ENCODE data around the gene ZNF648.
"Not testable (repeated sequence)": the region's sequence is repeated elsewhere in the genome, so short reads cannot be mapped to it uniquely, and the experiment has no call there.

The ZNF648 gene

GRCh38 chr1:182061594-182061993 is at the start of gene ZNF648:
ZNF648 (minus strand) TSS chr1:182061712; CDS start chr1:182058010, 3,702 bp downstream.
- Mint-ChIP-seq H3K4me1 (ENCODE audit: low read depth) (no peaks in the 10 kb centered on the region), H3K36me3 (ENCODE audit: low read depth) (no peaks in the 10 kb centered on the region), H3K27ac (no peak within 1 kb of the TSS), H3K4me3 (no peak within 1 kb of the TSS), H3K9me3 (no peaks in the 10 kb centered on the region), H3K27me3 (peaks cover 49% of the 10 kb centered on the region)

- H3K9me3 Mint-ChIP-seq = peaks cover 8% of the 10 kb centered on the region
- H3K4me3 Mint-ChIP-seq = no peak overlapping the region
- no peaks in the 10 kb centered on the region for H3K36me3 Mint-ChIP-seq (ENCODE audit: low read depth)
- peaks cover 16% of the 10 kb centered on the region for H3K27me3 Mint-ChIP-seq
- H3K27ac Mint-ChIP-seq = no peak overlapping the region
- no peaks in the 10 kb centered on the region for H3K4me1 Mint-ChIP-seq (ENCODE audit: low read depth)
Observed at GRCh38 chr1:182110635-182111034, 49.1 kb upstream of the ZNF648 start.

GRCh38 chr1:182109771-182110170 is 48.3 kb upstream of the ZNF648 start:
- Mint-ChIP-seq H3K4me1 (ENCODE audit: low read depth) (no peaks in the 10 kb centered on the region), H3K27me3 (peaks cover 22% of the 10 kb centered on the region), H3K9me3 (peaks cover 8% of the 10 kb centered on the region), H3K4me3 (no peak overlapping the region), H3K27ac (no peak overlapping the region), H3K36me3 (ENCODE audit: low read depth) (no peaks in the 10 kb centered on the region)

- H3K4me1 Mint-ChIP-seq (ENCODE audit: low read depth) = no peaks in the 10 kb centered on the region
- peaks cover 25% of the 10 kb centered on the region for H3K27me3 Mint-ChIP-seq
- H3K9me3 Mint-ChIP-seq = peaks cover 8% of the 10 kb centered on the region
- H3K27ac Mint-ChIP-seq = no peak overlapping the region
- H3K36me3 Mint-ChIP-seq (ENCODE audit: low read depth) = no peaks in the 10 kb centered on the region
- H3K4me3 Mint-ChIP-seq = no peak overlapping the region
Observed at GRCh38 chr1:182107209-182107608, 45.7 kb upstream of the ZNF648 start.

- Mint-ChIP-seq H3K4me3 (no peak overlapping the region), H3K27ac (no peak overlapping the region), H3K9me3 (peaks cover under 1% of the 10 kb centered on the region), H3K36me3 (ENCODE audit: low read depth) (no peaks in the 10 kb centered on the region), H3K4me1 (ENCODE audit: low read depth) (no peaks in the 10 kb centered on the region), H3K27me3 (peaks cover 22% of the 10 kb centered on the region)
Observed at GRCh38 chr1:182102043-182102416, 40.5 kb upstream of the ZNF648 start.

- Mint-ChIP-seq H3K36me3 (ENCODE audit: low read depth) (no peaks in the 10 kb centered on the region), H3K9me3 (no peaks in the 10 kb centered on the region), H3K4me3 (no peak overlapping the region), H3K27me3 (peaks cover 21% of the 10 kb centered on the region), H3K27ac (no peak overlapping the region), H3K4me1 (ENCODE audit: low read depth) (no peaks in the 10 kb centered on the region)
Observed at GRCh38 chr1:182101415-182102042, 40.0 kb upstream of the ZNF648 start.

GRCh38 chr1:182098301-182098700 is 36.8 kb upstream of the ZNF648 start:
- Mint-ChIP-seq H3K27ac (no peak overlapping the region), H3K4me3 (no peak overlapping the region), H3K27me3 (peaks cover 13% of the 10 kb centered on the region), H3K9me3 (no peaks in the 10 kb centered on the region), H3K4me1 (ENCODE audit: low read depth) (no peaks in the 10 kb centered on the region), H3K36me3 (ENCODE audit: low read depth) (no peaks in the 10 kb centered on the region)

GRCh38 chr1:182095946-182096345 is 34.4 kb upstream of the ZNF648 start:
- Mint-ChIP-seq H3K4me1 (ENCODE audit: low read depth) (no peaks in the 10 kb centered on the region), H3K27ac (no peak overlapping the region), H3K27me3 (peaks cover 9% of the 10 kb centered on the region), H3K36me3 (ENCODE audit: low read depth) (no peaks in the 10 kb centered on the region), H3K4me3 (no peak overlapping the region), H3K9me3 (no peaks in the 10 kb centered on the region)

- not testable (repeated sequence) for H3K4me3 Mint-ChIP-seq, H3K27ac Mint-ChIP-seq, H3K27me3 Mint-ChIP-seq
Observed at GRCh38 chr1:182094514-182095005, 33.0 kb upstream of the ZNF648 start.

GRCh38 chr1:182093781-182094180 is 32.3 kb upstream of the ZNF648 start:
- H3K4me3 Mint-ChIP-seq = no peak overlapping the region
- peaks cover 5% of the 10 kb centered on the region for H3K27me3 Mint-ChIP-seq
- H3K36me3 Mint-ChIP-seq (ENCODE audit: low read depth) = no peaks in the 10 kb centered on the region
- no peak overlapping the region for H3K27ac Mint-ChIP-seq
- no peaks in the 10 kb centered on the region for H3K4me1 Mint-ChIP-seq (ENCODE audit: low read depth)
- no peaks in the 10 kb centered on the region for H3K9me3 Mint-ChIP-seq

More at GRCh38 chr1:182094514-182095005, 33.0 kb upstream of the ZNF648 start:
- H3K36me3 Mint-ChIP-seq (ENCODE audit: low read depth); H3K9me3 Mint-ChIP-seq; H3K4me1 Mint-ChIP-seq (ENCODE audit: low read depth): not testable (repeated sequence)

- H3K36me3 Mint-ChIP-seq (ENCODE audit: low read depth) = no peaks in the 10 kb centered on the region
- peaks cover 5% of the 10 kb centered on the region for H3K27me3 Mint-ChIP-seq
- no peak overlapping the region for H3K4me3 Mint-ChIP-seq
- H3K4me1 Mint-ChIP-seq (ENCODE audit: low read depth) = peaks cover 12% of the 10 kb centered on the region
- H3K27ac Mint-ChIP-seq = no peak overlapping the region
- no peaks in the 10 kb centered on the region for H3K9me3 Mint-ChIP-seq
Observed at GRCh38 chr1:182092336-182092735, 30.8 kb upstream of the ZNF648 start.

GRCh38 chr1:182091083-182091482 is 29.6 kb upstream of the ZNF648 start:
- no peak overlapping the region for H3K27ac Mint-ChIP-seq
- H3K36me3 Mint-ChIP-seq (ENCODE audit: low read depth) = no peaks in the 10 kb centered on the region
- peaks cover 21% of the 10 kb centered on the region for H3K4me1 Mint-ChIP-seq (ENCODE audit: low read depth)
- H3K9me3 Mint-ChIP-seq = no peaks in the 10 kb centered on the region
- peaks cover 5% of the 10 kb centered on the region for H3K27me3 Mint-ChIP-seq
- no peak overlapping the region for H3K4me3 Mint-ChIP-seq

GRCh38 chr1:182087719-182088350 is 26.3 kb upstream of the ZNF648 start:
- H3K4me1 Mint-ChIP-seq (ENCODE audit: low read depth) = peaks cover 29% of the 10 kb centered on the region
- no peak overlapping the region for H3K4me3 Mint-ChIP-seq
- H3K27me3 Mint-ChIP-seq = no peaks in the 10 kb centered on the region
- H3K9me3 Mint-ChIP-seq = no peaks in the 10 kb centered on the region
- H3K27ac Mint-ChIP-seq = no peak overlapping the region
- no peaks in the 10 kb centered on the region for H3K36me3 Mint-ChIP-seq (ENCODE audit: low read depth)

- Mint-ChIP-seq H3K4me3 (no peak overlapping the region), H3K4me1 (ENCODE audit: low read depth) (peaks cover 29% of the 10 kb centered on the region), H3K27ac (no peak overlapping the region), H3K36me3 (ENCODE audit: low read depth) (no peaks in the 10 kb centered on the region), H3K9me3 (no peaks in the 10 kb centered on the region), H3K27me3 (no peaks in the 10 kb centered on the region)
Observed at GRCh38 chr1:182087304-182087703, 25.8 kb upstream of the ZNF648 start.

GRCh38 chr1:182086620-182087019 is 25.1 kb upstream of the ZNF648 start:
- H3K27me3 Mint-ChIP-seq = no peaks in the 10 kb centered on the region

GRCh38 chr1:182086136-182086535 is 24.6 kb upstream of the ZNF648 start:
- Mint-ChIP-seq H3K36me3 (ENCODE audit: low read depth) (no peaks in the 10 kb centered on the region), H3K4me1 (ENCODE audit: low read depth) (peaks cover 29% of the 10 kb centered on the region), H3K27me3 (no peaks in the 10 kb centered on the region)

More at GRCh38 chr1:182086620-182087019, 25.1 kb upstream of the ZNF648 start:
- Mint-ChIP-seq H3K9me3 (no peaks in the 10 kb centered on the region), H3K4me3 (no peak overlapping the region), H3K27ac (peak overlapping the region; percentile 7), H3K4me1 (ENCODE audit: low read depth) (peaks cover 29% of the 10 kb centered on the region), H3K36me3 (ENCODE audit: low read depth) (no peaks in the 10 kb centered on the region)

More at GRCh38 chr1:182086136-182086535, 24.6 kb upstream of the ZNF648 start:
- no peaks in the 10 kb centered on the region for H3K9me3 Mint-ChIP-seq
- H3K4me3 Mint-ChIP-seq = no peak overlapping the region
- no peak overlapping the region for H3K27ac Mint-ChIP-seq

Measured in stimulated activated naive CD8-positive, alpha-beta T cell treated with anti-CD3 and anti-CD28 coated beads, Interleukin-15, Interleukin-2, amounts not matched to agents 100 ng/mL and 50 ng/mL, for 24 hours (primary cell).